Measurements from ENCODE around the gene MUC13. TPM values are rescaled to one million over a fixed set of nuclear protein-coding genes. Genes with fewer than 3 reads are reported as not detected.

The MUC13 gene
- total and polyA plus RNA-seq, 2 of the 4 experiments (the other 2 are of a cell fraction): not detected

GRCh38 chr3:124963755-124964154, 29.2 kb upstream of the MUC13 start:
- H3K4me3 ChIP-seq (ENCODE audit: insufficient read depth, low read depth, low read length): no peak overlapping the region
- H2AFZ ChIP-seq (replicated peaks; ENCODE audit: low read length, poor library complexity): no peak overlapping the region
- no peak overlapping the region for H3K18ac ChIP-seq (ENCODE audit: low read depth, low read length)
- H4K91ac ChIP-seq (ENCODE audit: insufficient read depth, low read depth, low read length): no peak overlapping the region
- no peak overlapping the region for H3K23ac ChIP-seq (ENCODE audit: low read depth, low read length)
- dilution Hi-C loops (cut with HindIII; ENCODE audit: low sequenced_read_pairs, unreplicated experiment): no loop called here
- intact Hi-C loops (cut with micrococcal nuclease): no loop called here
- H3K4ac ChIP-seq (ENCODE audit: low read depth, low read length): no peak overlapping the region
- H3K14ac ChIP-seq (replicated peaks; ENCODE audit: low read depth, low read length): no peak overlapping the region
- H3K9me3 ChIP-seq (ENCODE audit: control insufficient read depth, insufficient read depth, low read length): no peaks in the 10 kb centered on the region
- H4K20me1 ChIP-seq (ENCODE audit: insufficient read depth, low read length): peaks cover 3% of the 10 kb centered on the region; the same call in 1 of the 2 replicates
- no peak overlapping the region for H4K8ac ChIP-seq (ENCODE audit: low read depth in 2 of 2, low read length in 2 of 2)
- no peak overlapping the region for H2AK5ac ChIP-seq (ENCODE audit: low read depth, low read length)
- 0 out of 4 replicates have a peak, but pooled peaks cover 0 to 4% of the 10 kb centered on the region in 2 experiments for H3K79me1 ChIP-seq (ENCODE audit: low read depth in 1 of 2, low read length in 2 of 2)
- peaks cover 8% of the 10 kb centered on the region for H3K9me1 ChIP-seq (ENCODE audit: insufficient read depth, low read length)
- ATAC-seq (ENCODE audit: low read depth): no peak
- 100% methylated on average over 1 of the region's 3 CpGs; no CpG with 5 or more reads in 1 of the 2 experiments for WGBS, 2 experiments (ENCODE audit: extremely low coverage in 2 of 2, insufficient read length in 1 of 2)
- no peak overlapping the region for H3K4me2 ChIP-seq (ENCODE audit: low read depth, low read length)
- peaks cover 19% of the 10 kb centered on the region for H3K36me3 ChIP-seq (ENCODE audit: control insufficient read depth, insufficient read depth, low read length)
- H2BK120ac ChIP-seq (ENCODE audit: low read depth, low read length): no peak overlapping the region
- TF ChIP-seq, protein P1, sequence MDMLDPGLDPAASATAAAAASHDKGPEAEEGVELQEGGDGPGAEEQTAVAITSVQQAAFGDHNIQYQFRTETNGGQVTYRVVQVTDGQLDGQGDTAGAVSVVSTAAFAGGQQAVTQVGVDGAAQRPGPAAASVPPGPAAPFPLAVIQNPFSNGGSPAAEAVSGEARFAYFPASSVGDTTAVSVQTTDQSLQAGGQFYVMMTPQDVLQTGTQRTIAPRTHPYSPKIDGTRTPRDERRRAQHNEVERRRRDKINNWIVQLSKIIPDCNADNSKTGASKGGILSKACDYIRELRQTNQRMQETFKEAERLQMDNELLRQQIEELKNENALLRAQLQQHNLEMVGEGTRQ (IDR thresholded peaks at IDR 0.05; ENCODE audit: low read depth, low read length): no peak
- TF ChIP-seq ELK1 (IDR thresholded peaks at IDR 0.05; ENCODE audit: borderline replicate concordance, low read depth, low read length) (no peak), CEBPB (IDR thresholded peaks at IDR 0.05; ENCODE audit: low read depth, low read length) (no peak), MAZ (IDR thresholded peaks at IDR 0.05; ENCODE audit: borderline replicate concordance, low read depth, low read length) (no peak), FOS (IDR thresholded peaks at IDR 0.05; ENCODE audit: low read depth, low read length) (no peak), MAFK (IDR thresholded peaks at IDR 0.05; ENCODE audit: low read depth, low read length) (no peak), RAD21 (IDR thresholded peaks at IDR 0.05; ENCODE audit: low read length) (no peak), BHLHE40 (IDR thresholded peaks at IDR 0.05; ENCODE audit: low read depth, low read length) (no peak), NFE2L2 (IDR thresholded peaks at IDR 0.05; ENCODE audit: low read depth, low read length) (no peak), SMC3 (IDR thresholded peaks at IDR 0.05; ENCODE audit: low read depth, low read length) (no peak), RCOR1 (IDR thresholded peaks at IDR 0.05; ENCODE audit: insufficient replicate concordance, low read length) (no peak), RFX5 (IDR thresholded peaks at IDR 0.05; ENCODE audit: low read depth, low read length) (no peak), CHD1 (IDR thresholded peaks at IDR 0.05; ENCODE audit: low read depth, low read length) (no peak), POLR2A (IDR thresholded peaks at IDR 0.05; ENCODE audit: low read depth, low read length) (no peak), MXI1 (IDR thresholded peaks at IDR 0.05; ENCODE audit: borderline replicate concordance, low read depth, low read length) (no peak)
- TF ChIP-seq, protein P2, sequence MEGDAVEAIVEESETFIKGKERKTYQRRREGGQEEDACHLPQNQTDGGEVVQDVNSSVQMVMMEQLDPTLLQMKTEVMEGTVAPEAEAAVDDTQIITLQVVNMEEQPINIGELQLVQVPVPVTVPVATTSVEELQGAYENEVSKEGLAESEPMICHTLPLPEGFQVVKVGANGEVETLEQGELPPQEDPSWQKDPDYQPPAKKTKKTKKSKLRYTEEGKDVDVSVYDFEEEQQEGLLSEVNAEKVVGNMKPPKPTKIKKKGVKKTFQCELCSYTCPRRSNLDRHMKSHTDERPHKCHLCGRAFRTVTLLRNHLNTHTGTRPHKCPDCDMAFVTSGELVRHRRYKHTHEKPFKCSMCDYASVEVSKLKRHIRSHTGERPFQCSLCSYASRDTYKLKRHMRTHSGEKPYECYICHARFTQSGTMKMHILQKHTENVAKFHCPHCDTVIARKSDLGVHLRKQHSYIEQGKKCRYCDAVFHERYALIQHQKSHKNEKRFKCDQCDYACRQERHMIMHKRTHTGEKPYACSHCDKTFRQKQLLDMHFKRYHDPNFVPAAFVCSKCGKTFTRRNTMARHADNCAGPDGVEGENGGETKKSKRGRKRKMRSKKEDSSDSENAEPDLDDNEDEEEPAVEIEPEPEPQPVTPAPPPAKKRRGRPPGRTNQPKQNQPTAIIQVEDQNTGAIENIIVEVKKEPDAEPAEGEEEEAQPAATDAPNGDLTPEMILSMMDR (conservative IDR thresholded peaks at IDR 0.05; ENCODE audit: low read depth, low read length): no peak
- ChIA-PET CTCF (no interaction called here), POLR2A (ENCODE audit: unreplicated experiment) (interaction anchor here (0.6 kb wide), 1 partner anchor 548 kb away, joined by 3 read pairs; no protein-coding TSS in a partner anchor)
- in situ Hi-C loops (cut with MboI; ENCODE audit: low sequenced_read_pairs): no loop called here
- no peaks in the 10 kb centered on the region for H3K27me3 ChIP-seq (ENCODE audit: control insufficient read depth, insufficient read depth, low read length)
- BruUV-seq (replicated peaks): no TSS peak
- no peak overlapping the region for H3K27ac ChIP-seq (ENCODE audit: insufficient read depth, low read length)
- no peak for DNase-seq
- no peak overlapping the region for H2AK9ac ChIP-seq (replicated peaks; ENCODE audit: low read depth, low read length, poor library complexity)
- no peak overlapping the region for H4K5ac ChIP-seq (ENCODE audit: low read depth, low read length)
- H2BK15ac ChIP-seq (ENCODE audit: low read depth, low read length): no peak overlapping the region
- H2BK5ac ChIP-seq (ENCODE audit: low read depth, low read length, poor library complexity, severe bottlenecking): no peak overlapping the region
- peaks cover 5% of the 10 kb centered on the region; the same call in 1 of the 2 replicates for H3K4me1 ChIP-seq (ENCODE audit: control insufficient read depth, insufficient read depth, low read length)
- no peak overlapping the region for H2BK20ac ChIP-seq (ENCODE audit: low read depth, low read length)
- H3K9ac ChIP-seq (ENCODE audit: low read depth, low read length): no peak overlapping the region
- H3K56ac ChIP-seq (ENCODE audit: extremely low read depth, insufficient read depth, low read length): no peak overlapping the region
